SK-N-SH (cell line): ENCODE measurements around the gene TULP3. TPM values are rescaled to one million over a fixed set of nuclear protein-coding genes. Genes with fewer than 3 reads are reported as not detected.

Experiments
- CTCF ChIA-PET: fragments of 300-600, 350-600 bp; formaldehyde crosslinking; extraction: SDS; loops from one replicate; lab custom pipeline; 2021; lab: Yijun Ruan, JAX
- POLR2A ChIA-PET: fragments of 350-600 bp; sonication (Branson Sonifier 250); formaldehyde crosslinking; extraction: SDS; loops from one replicate; lab custom pipeline; 2020; ENCODE audit warnings: antibody characterized with exemption, inconsistent platforms; lab: Yijun Ruan, JAX
- DNase-seq: peaks from one replicate; pipeline ENCODE4 v3.0.0; 2012
- H2AFZ ChIP-seq: fragments of 200-600 bp; sonication (generic); 2 replicates; pipeline ENCODE4 v1.8.1; 2016; ENCODE audit warnings: antibody characterized with exemption, mild to moderate bottlenecking, low read depth
- H3F3A ChIP-seq: fragments of 200-600 bp; sonication (generic); replicated peaks from 2 replicates; pipeline ENCODE3; 2016; ENCODE audit warnings: antibody characterized with exemption, mild to moderate bottlenecking; ENCODE audit not compliant: insufficient read depth
- H3K27ac ChIP-seq, 2 experiments: fragments of 200-500 bp in 1 of 2; fragments of 200-600 bp in 1 of 2; sonication (Bioruptor generic) in 1 of 2; sonication (generic), shearing (Covaris generic) in 1 of 2; 2 replicates each; pipeline versions ENCODE4 v1.5.1 to v1.6.1; 2014 to 2016; ENCODE audit warnings: low read depth in 2 of 2, inconsistent platforms in 1 of 2, low read length in 1 of 2, mild to moderate bottlenecking in 1 of 2, mixed read lengths in 1 of 2
- H3K27me3 ChIP-seq: fragments of 200-600 bp; sonication (generic), shearing (Covaris generic); 2 replicates; pipeline ENCODE4 v1.6.1; 2016; ENCODE audit warnings: mixed run types; ENCODE audit not compliant: insufficient read depth
- H3K36me3 ChIP-seq, 2 experiments: fragments of 200-500 bp in 1 of 2; fragments of 200-600 bp in 1 of 2; sonication (Bioruptor generic) in 1 of 2; sonication (generic) in 1 of 2; replicated peaks in 1 of 2; 2 replicates each; pipeline versions ENCODE3 to v1.5.1; 2014 to 2016; ENCODE audit warnings: low read length in 1 of 2, mild to moderate bottlenecking in 1 of 2; ENCODE audit not compliant: insufficient read depth in 2 of 2, control insufficient read depth in 1 of 2
- H3K4me1 ChIP-seq, 2 experiments: fragments of 200-500 bp in 1 of 2; fragments of 200-600 bp in 1 of 2; sonication (Bioruptor generic) in 1 of 2; sonication (generic), shearing (Covaris generic) in 1 of 2; 2 replicates each; pipeline versions ENCODE4 v1.5.1 to v1.6.1; 2014 to 2016; ENCODE audit warnings: low read depth in 1 of 2, low read length in 1 of 2, mixed run types in 1 of 2; ENCODE audit not compliant: insufficient read depth in 2 of 2, control insufficient read depth in 1 of 2
- H3K4me2 ChIP-seq: fragments of 200-600 bp; sonication (generic), shearing (Covaris generic); 2 replicates; pipeline ENCODE4 v1.6.1; 2017; ENCODE audit warnings: mixed run types
- H3K4me3 ChIP-seq, 2 experiments: fragments of 200-500 bp in 1 of 2; fragments of 200-600 bp in 1 of 2; sonication (Bioruptor generic) in 1 of 2; sonication (generic), shearing (Covaris generic) in 1 of 2; 2 replicates each; pipeline versions ENCODE4 v1.5.1 to v1.8.1; 2014 to 2016; ENCODE audit warnings: low read depth in 2 of 2, inconsistent platforms in 1 of 2, low read length in 1 of 2, mild to moderate bottlenecking in 1 of 2, mixed read lengths in 1 of 2, moderate library complexity in 1 of 2
- H3K79me2 ChIP-seq: fragments of 200-600 bp; sonication (generic); 2 replicates; pipeline ENCODE4 v1.8.1; 2017; ENCODE audit warnings: mild to moderate bottlenecking; ENCODE audit not compliant: insufficient read depth
- H3K9ac ChIP-seq: fragments of 200-600 bp; sonication (generic); 2 replicates; pipeline ENCODE4 v1.6.1; 2017; ENCODE audit warnings: mixed run types
- H3K9me2 ChIP-seq: fragments of 200-600 bp; sonication (generic); 2 replicates; pipeline ENCODE4 v1.6.1; 2017; ENCODE audit warnings: mixed run types
- H3K9me3 ChIP-seq: fragments of 200-600 bp; sonication (generic); 2 replicates; pipeline ENCODE4 v1.6.1; 2017; ENCODE audit warnings: mixed run types, mild to moderate bottlenecking, moderate library complexity
- H4K20me1 ChIP-seq: fragments of 200-600 bp; sonication (generic); 2 replicates; pipeline ENCODE4 v1.6.1; 2017; ENCODE audit warnings: mild to moderate bottlenecking, mixed run types; ENCODE audit not compliant: insufficient read depth
- ELF1 ChIP-seq: IDR thresholded peaks from 2 replicates; pipeline ENCODE4 v1.4.0; 2012
- EP300 ChIP-seq, 2 experiments: IDR thresholded peaks; 2 replicates each; pipeline versions ENCODE4 v1.4.0 to v1.6.1; 2012; ENCODE audit warnings: borderline replicate concordance in 1 of 2, low read depth in 1 of 2, low read length in 1 of 2
- FOXJ3 ChIP-seq: sonication (generic); formaldehyde crosslinking; IDR thresholded peaks from 2 replicates; pipeline ENCODE4 v1.5.1; 2020; ENCODE audit warnings: mild to moderate bottlenecking, missing genetic modification reagents
- FOXM1 ChIP-seq: IDR thresholded peaks from 2 replicates; pipeline ENCODE4 v1.4.0; 2012; ENCODE audit warnings: low read depth, mild to moderate bottlenecking
- MAX ChIP-seq: IDR thresholded peaks from 2 replicates; pipeline ENCODE4 v1.4.0; 2012; ENCODE audit warnings: low read depth
- POLR2AphosphoS5 ChIP-seq: IDR thresholded peaks from 2 replicates; pipeline ENCODE4 v1.6.1; 2012; ENCODE audit warnings: low read depth, low read length
- RAD21 ChIP-seq: IDR thresholded peaks from 2 replicates; pipeline ENCODE4 v1.6.1; 2012; ENCODE audit warnings: mild to moderate bottlenecking, low read length
- RCOR1 ChIP-seq: fragments of 150-350 bp; IDR thresholded peaks from 2 replicates; pipeline ENCODE4 v1.6.1; 2017; ENCODE audit warnings: antibody characterized with exemption, low read length
- SIN3A ChIP-seq: IDR thresholded peaks from 2 replicates; pipeline ENCODE4 v1.6.1; 2012; ENCODE audit warnings: low read depth, mild to moderate bottlenecking, low read length, moderate library complexity, borderline replicate concordance
- SMC3 ChIP-seq: IDR thresholded peaks from 2 replicates; pipeline ENCODE4 v1.6.1; 2012; ENCODE audit warnings: low read depth, low read length, improper control_type of control experiment
- TEAD4 ChIP-seq: IDR thresholded peaks from 2 replicates; pipeline ENCODE4 v1.4.0; 2012; ENCODE audit warnings: mild to moderate bottlenecking, borderline replicate concordance; ENCODE audit not compliant: insufficient read depth
- USF1 ChIP-seq: IDR thresholded peaks from 2 replicates; pipeline ENCODE4 v1.4.0; 2012; ENCODE audit warnings: low read depth, borderline replicate concordance
- YY1 ChIP-seq: IDR thresholded peaks from 2 replicates; pipeline ENCODE4 v1.4.0; 2012; ENCODE audit warnings: low read depth, mild to moderate bottlenecking
- WGBS: methylation state at CpG from one replicate; pipeline ENCODE4 v1.1.6; 2017; ENCODE audit warnings: low lambda C conversion rate; 5-methylcytosine and 5-hydroxymethylcytosine counted together
- polyA plus RNA-seq, 3 experiments: library from polyadenylated mRNA; depleted of rRNA; stranded (reverse); fragments of >200 nt; gene quantifications; 2 replicates each; pipeline ENCODE4 v1.2.3, GENCODE V29; 2012
- TF ChIP-seq, protein P1 (sequence below): IDR thresholded peaks from 2 replicates; pipeline ENCODE4 v1.6.1; 2012; ENCODE audit warnings: mild to moderate bottlenecking, low read depth, low read length, moderate library complexity
- TF ChIP-seq, protein P2 (sequence below): IDR thresholded peaks from 2 replicates; pipeline ENCODE4 v1.4.0; 2012; ENCODE audit warnings: low read depth, borderline replicate concordance
- TF ChIP-seq, protein P3 (sequence below): fragments of 150-350 bp; IDR thresholded peaks from 2 replicates; pipeline ENCODE4 v1.6.1; 2016; ENCODE audit warnings: mild to moderate bottlenecking, low read depth, low read length
- TF ChIP-seq, protein P4 (sequence below): fragments of 150-350 bp; IDR thresholded peaks from 2 replicates; pipeline ENCODE4 v1.6.1; 2017; ENCODE audit warnings: antibody characterized with exemption, low read length, low read depth, borderline replicate concordance
- TF ChIP-seq, protein P5 (sequence below): fragments of 200-600 bp; sonication (generic); IDR thresholded peaks from 2 replicates; pipeline ENCODE4 v1.6.1; 2017; ENCODE audit warnings: antibody characterized with exemption, mild to moderate bottlenecking, moderate library complexity

TULP3 gene
- polyA plus RNA-seq, 1 of the 3 experiments (the other 2 are of a cell fraction), result 22.6 TPM

DNA sequence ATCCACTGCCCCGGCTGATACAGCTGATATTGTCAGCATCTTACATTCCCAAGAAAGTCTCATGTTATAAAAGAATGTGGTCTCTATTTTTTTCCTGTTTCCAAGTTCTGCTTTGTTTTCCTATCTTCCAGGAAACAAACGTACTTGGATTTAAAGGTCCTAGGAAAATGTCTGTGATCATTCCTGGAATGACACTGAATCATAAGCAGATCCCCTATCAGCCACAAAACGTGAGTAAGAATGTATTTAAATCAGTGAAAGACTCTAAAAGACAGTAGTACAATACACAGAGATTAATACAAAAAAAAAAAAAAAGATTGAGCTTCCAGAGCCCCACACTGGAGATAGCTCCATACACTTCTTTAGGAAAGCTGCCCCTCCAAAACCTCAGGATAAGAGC is 46.8 kb downstream of the TULP3 start (continued):
- TF ChIP-seq EP300 (IDR thresholded peaks at IDR 0.05; ENCODE audit: borderline replicate concordance in 1 of 2, low read depth in 1 of 2, low read length in 1 of 2), result no peak
- no peak for TF ChIP-seq TEAD4

GRCh38 chr12:2939191-2939590 is 48.5 kb downstream of the TULP3 start:
- Histone ChIP-seq H3K79me2 (no peaks in the 10 kb centered on the region), H3K27ac (no peak overlapping the region), H3F3A (no peaks in the 10 kb centered on the region), H2AFZ (no peak overlapping the region), H3K4me2 (no peak overlapping the region), H3K27me3 (no peaks in the 10 kb centered on the region), H3K9ac (no peak overlapping the region), H3K4me1 (no peaks in the 10 kb centered on the region)
- CTCF ChIA-PET, result interaction anchor here (1.2 to 1.8 kb wide), 3 partner anchors 8 to 59 kb away, joined by 3 to 5 read pairs (median 3); no protein-coding TSS in a partner anchor
- 98% methylated on average over 5 of the region's 5 CpGs for WGBS
- DNase-seq, result no peak
- POLR2A ChIA-PET, result no interaction called here
- TF ChIP-seq SMC3 (no peak), RAD21 (no peak), FOXM1 (no peak), ELF1 (no peak), FOXJ3 (no peak), YY1 (no peak), USF1 (no peak), MAX (no peak), SIN3A (no peak), EP300 (IDR thresholded peaks at IDR 0.05; ENCODE audit: borderline replicate concordance in 1 of 2, low read depth in 1 of 2, low read length in 1 of 2) (no peak), POLR2AphosphoS5 (no peak), RCOR1 (no peak)
- TF ChIP-seq, protein P1, sequence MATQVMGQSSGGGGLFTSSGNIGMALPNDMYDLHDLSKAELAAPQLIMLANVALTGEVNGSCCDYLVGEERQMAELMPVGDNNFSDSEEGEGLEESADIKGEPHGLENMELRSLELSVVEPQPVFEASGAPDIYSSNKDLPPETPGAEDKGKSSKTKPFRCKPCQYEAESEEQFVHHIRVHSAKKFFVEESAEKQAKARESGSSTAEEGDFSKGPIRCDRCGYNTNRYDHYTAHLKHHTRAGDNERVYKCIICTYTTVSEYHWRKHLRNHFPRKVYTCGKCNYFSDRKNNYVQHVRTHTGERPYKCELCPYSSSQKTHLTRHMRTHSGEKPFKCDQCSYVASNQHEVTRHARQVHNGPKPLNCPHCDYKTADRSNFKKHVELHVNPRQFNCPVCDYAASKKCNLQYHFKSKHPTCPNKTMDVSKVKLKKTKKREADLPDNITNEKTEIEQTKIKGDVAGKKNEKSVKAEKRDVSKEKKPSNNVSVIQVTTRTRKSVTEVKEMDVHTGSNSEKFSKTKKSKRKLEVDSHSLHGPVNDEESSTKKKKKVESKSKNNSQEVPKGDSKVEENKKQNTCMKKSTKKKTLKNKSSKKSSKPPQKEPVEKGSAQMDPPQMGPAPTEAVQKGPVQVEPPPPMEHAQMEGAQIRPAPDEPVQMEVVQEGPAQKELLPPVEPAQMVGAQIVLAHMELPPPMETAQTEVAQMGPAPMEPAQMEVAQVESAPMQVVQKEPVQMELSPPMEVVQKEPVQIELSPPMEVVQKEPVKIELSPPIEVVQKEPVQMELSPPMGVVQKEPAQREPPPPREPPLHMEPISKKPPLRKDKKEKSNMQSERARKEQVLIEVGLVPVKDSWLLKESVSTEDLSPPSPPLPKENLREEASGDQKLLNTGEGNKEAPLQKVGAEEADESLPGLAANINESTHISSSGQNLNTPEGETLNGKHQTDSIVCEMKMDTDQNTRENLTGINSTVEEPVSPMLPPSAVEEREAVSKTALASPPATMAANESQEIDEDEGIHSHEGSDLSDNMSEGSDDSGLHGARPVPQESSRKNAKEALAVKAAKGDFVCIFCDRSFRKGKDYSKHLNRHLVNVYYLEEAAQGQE, result no peak
- TF ChIP-seq, protein P2, sequence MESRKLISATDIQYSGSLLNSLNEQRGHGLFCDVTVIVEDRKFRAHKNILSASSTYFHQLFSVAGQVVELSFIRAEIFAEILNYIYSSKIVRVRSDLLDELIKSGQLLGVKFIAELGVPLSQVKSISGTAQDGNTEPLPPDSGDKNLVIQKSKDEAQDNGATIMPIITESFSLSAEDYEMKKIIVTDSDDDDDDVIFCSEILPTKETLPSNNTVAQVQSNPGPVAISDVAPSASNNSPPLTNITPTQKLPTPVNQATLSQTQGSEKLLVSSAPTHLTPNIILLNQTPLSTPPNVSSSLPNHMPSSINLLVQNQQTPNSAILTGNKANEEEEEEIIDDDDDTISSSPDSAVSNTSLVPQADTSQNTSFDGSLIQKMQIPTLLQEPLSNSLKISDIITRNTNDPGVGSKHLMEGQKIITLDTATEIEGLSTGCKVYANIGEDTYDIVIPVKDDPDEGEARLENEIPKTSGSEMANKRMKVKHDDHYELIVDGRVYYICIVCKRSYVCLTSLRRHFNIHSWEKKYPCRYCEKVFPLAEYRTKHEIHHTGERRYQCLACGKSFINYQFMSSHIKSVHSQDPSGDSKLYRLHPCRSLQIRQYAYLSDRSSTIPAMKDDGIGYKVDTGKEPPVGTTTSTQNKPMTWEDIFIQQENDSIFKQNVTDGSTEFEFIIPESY, result no peak
- TF ChIP-seq, protein P3, sequence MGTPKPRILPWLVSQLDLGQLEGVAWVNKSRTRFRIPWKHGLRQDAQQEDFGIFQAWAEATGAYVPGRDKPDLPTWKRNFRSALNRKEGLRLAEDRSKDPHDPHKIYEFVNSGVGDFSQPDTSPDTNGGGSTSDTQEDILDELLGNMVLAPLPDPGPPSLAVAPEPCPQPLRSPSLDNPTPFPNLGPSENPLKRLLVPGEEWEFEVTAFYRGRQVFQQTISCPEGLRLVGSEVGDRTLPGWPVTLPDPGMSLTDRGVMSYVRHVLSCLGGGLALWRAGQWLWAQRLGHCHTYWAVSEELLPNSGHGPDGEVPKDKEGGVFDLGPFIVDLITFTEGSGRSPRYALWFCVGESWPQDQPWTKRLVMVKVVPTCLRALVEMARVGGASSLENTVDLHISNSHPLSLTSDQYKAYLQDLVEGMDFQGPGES, result no peak
- TF ChIP-seq, protein P4, sequence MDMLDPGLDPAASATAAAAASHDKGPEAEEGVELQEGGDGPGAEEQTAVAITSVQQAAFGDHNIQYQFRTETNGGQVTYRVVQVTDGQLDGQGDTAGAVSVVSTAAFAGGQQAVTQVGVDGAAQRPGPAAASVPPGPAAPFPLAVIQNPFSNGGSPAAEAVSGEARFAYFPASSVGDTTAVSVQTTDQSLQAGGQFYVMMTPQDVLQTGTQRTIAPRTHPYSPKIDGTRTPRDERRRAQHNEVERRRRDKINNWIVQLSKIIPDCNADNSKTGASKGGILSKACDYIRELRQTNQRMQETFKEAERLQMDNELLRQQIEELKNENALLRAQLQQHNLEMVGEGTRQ, result no peak
- TF ChIP-seq, protein P5, sequence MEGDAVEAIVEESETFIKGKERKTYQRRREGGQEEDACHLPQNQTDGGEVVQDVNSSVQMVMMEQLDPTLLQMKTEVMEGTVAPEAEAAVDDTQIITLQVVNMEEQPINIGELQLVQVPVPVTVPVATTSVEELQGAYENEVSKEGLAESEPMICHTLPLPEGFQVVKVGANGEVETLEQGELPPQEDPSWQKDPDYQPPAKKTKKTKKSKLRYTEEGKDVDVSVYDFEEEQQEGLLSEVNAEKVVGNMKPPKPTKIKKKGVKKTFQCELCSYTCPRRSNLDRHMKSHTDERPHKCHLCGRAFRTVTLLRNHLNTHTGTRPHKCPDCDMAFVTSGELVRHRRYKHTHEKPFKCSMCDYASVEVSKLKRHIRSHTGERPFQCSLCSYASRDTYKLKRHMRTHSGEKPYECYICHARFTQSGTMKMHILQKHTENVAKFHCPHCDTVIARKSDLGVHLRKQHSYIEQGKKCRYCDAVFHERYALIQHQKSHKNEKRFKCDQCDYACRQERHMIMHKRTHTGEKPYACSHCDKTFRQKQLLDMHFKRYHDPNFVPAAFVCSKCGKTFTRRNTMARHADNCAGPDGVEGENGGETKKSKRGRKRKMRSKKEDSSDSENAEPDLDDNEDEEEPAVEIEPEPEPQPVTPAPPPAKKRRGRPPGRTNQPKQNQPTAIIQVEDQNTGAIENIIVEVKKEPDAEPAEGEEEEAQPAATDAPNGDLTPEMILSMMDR, result no peak
- TF ChIP-seq, all 33 proteins: peak for 0
- Histone ChIP-seq H4K20me1 (no peaks in the 10 kb centered on the region), H3K9me2 (no peaks in the 10 kb centered on the region), H3K9me3 (no peaks in the 10 kb centered on the region), H3K4me3 (no peak overlapping the region), H3K36me3 (peaks cover 34 to 39% of the 10 kb centered on the region in 2 experiments)
